Prostate gland (tissue), 2 donors: Measurements from ENCODE around the gene ASXL2.

Experiments
- CTCF ChIP-seq, 4 experiments: fragments of 200-600 bp in 2 of 4; fragments of 450-650 bp in 2 of 4; sonication (generic) in 2 of 4; IDR thresholded peaks; 1 replicate in 3 of 4; 2 replicates in 1 of 4; pipeline ENCODE4 v1.5.1; 2016 to 2019; ENCODE audit warnings: antibody characterized with exemption in 4 of 4, mild to moderate bottlenecking in 2 of 4, moderate library complexity in 2 of 4
- POLR2A ChIP-seq: fragments of 450-650 bp; IDR thresholded peaks from one replicate; pipeline ENCODE4 v1.6.1; 2016; ENCODE audit warnings: antibody characterized with exemption, mild to moderate bottlenecking

- TF ChIP-seq CTCF (IDR thresholded peaks at IDR 0.05), result no peak
- no peak for TF ChIP-seq POLR2A
Observed at GRCh38 chr2:25794544-25795276, 83.6 kb downstream of the ASXL2 start.
